GM18870 (cell line): ENCODE measurements around the gene UNC5A.

ENCODE experiments used
- ATAC-seq: cut with Tn5 transposase; IDR thresholded peaks from one replicate; pipeline ENCODE4 v1.9.1; 2021; ENCODE audit warnings: moderate library complexity; ENCODE audit not compliant: unreplicated experiment

UNC5A gene

GRCh38 chr5:176916337-176916736 lies 106.0 kb downstream of the UNC5A start:
- ATAC-seq, result no peak

- no peak for ATAC-seq
Measured at GRCh38 chr5:176918613-176919012, 108.3 kb downstream of the UNC5A start.

- no peak for ATAC-seq
Measured at GRCh38 chr5:176921714-176922113, 111.4 kb downstream of the UNC5A start.

GRCh38 chr5:176922817-176923216 lies 112.5 kb downstream of the UNC5A start:
- no peak for ATAC-seq

- no peak for ATAC-seq
Measured at GRCh38 chr5:176927562-176927961, 117.2 kb downstream of the UNC5A start.

GRCh38 chr5:176929654-176930053 lies 119.3 kb downstream of the UNC5A start:
- no peak for ATAC-seq
